Glomerular visceral epithelial cell (primary cell): ENCODE measurements around the gene EFNA3.

Source experiments
- DNase-seq: peaks from one replicate; pipeline ENCODE4 v3.0.0-alpha.2; 2016; ENCODE audit errors: extremely low spot score

Gene EFNA3

DNA sequence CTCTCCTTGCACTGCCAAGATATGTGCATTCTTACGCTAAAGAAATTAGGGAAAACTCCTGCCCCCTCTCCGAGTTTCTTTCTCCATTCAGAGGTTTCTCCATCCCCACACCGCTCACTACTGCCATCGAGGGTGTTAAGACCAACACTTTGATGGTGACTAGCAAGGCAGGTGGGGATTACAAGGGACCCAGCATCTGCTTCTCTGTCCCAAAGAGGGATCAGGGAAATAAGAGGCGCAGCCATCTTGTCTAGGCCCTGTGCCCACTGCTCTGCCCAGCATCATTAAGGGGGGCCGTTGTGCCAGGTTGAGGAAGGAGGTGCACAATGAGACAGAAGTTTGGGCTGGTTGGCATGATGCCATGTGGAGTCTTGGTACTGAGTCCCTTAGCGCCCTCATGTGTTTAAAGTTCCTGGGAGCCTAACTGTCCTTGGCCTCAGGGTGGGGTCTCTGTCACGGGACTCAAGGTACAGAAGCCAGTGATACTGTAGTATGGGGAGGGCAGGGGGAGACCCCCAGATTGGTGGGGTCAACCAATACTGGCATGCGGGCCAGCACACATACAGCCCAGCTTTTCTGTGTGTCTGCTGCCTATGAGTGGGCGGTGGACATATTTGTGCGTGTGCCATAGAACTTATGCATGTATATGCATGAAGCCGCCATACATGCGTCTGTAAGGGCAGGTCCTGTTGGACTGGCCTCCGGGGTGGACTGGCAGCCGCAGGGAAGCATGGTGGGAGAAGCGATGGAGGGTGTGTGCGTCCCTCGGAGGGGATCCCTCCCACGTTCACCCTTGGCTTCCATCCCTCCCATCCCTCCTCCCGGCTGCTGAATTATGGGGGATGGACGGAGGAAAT is 5.5 kb downstream of the EFNA3 start:
- no peak for DNase-seq

DNA sequence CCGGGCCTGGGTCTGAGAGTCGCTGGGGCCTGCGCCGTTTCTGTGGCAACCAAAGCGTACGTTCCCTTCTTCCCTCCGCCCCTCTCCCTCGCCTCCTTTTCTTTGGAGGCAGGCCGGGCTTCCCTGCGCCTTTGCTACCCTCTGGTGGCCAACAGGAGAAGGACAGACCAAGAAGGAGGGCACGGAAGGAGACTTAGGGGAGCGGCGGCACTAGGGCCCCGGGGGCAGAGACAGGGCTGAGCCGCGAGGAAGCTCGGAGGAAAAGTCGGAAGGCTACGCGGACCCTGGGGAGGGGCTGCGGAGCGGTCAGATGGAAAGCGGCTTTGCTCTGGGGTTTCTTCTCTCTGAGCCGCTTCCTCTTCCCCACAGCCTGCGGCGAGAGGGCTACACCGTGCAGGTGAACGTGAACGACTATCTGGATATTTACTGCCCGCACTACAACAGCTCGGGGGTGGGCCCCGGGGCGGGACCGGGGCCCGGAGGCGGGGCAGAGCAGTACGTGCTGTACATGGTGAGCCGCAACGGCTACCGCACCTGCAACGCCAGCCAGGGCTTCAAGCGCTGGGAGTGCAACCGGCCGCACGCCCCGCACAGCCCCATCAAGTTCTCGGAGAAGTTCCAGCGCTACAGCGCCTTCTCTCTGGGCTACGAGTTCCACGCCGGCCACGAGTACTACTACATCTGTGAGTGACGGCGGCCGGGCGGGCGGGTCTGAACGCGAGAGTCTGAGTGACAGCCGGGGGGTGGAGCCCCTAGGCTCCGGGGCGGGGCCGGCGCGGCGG is 6.3 kb downstream of the EFNA3 start:
- peak; percentile 95 for DNase-seq

DNA sequence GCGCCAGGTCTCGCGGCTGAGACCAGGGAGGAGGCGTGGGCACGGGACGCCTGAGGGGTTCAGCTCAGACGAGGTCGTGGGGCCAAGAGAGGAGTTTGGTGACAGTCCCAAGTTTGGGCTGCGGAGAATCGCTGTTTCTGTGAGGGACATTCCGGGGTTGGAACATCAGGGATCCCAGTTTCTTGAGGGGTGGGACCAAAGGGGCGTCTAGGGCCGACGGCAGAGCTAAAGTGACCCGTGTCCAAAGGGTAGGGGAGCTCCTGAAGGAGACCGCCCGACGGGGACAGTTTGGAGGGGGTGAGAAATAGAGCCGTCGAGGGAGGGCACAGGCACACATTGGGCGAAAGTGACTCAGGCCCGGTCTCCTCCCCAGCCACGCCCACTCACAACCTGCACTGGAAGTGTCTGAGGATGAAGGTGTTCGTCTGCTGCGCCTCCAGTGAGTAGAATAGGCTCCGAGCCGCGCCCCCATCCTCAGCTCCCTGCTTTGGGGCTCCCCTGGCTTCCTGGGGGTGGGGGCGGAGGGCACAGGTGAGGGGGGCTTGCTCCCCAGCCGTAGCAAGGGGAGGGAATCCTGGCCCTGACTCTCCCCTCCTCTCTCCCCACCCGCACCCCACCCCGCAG is 7.0 kb downstream of the EFNA3 start:
- peak; percentile 56 for DNase-seq

DNA sequence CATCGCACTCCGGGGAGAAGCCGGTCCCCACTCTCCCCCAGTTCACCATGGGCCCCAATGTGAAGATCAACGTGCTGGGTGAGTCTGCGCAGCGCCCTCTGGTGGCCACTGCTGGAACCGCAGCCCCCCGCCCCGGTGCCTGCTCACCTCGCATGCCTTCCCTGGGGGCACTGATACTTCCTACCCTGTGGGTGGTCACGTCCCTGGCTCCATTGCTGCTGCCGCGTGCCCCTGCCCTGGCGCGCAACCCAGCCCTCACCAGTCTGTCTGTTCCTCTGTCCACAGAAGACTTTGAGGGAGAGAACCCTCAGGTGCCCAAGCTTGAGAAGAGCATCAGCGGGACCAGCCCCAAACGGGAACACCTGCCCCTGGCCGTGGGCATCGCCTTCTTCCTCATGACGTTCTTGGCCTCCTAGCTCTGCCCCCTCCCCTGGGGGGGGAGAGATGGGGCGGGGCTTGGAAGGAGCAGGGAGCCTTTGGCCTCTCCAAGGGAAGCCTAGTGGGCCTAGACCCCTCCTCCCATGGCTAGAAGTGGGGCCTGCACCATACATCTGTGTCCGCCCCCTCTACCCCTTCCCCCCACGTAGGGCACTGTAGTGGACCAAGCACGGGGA is 7.6 kb downstream of the EFNA3 start:
- DNase-seq = peak; percentile 71

DNA sequence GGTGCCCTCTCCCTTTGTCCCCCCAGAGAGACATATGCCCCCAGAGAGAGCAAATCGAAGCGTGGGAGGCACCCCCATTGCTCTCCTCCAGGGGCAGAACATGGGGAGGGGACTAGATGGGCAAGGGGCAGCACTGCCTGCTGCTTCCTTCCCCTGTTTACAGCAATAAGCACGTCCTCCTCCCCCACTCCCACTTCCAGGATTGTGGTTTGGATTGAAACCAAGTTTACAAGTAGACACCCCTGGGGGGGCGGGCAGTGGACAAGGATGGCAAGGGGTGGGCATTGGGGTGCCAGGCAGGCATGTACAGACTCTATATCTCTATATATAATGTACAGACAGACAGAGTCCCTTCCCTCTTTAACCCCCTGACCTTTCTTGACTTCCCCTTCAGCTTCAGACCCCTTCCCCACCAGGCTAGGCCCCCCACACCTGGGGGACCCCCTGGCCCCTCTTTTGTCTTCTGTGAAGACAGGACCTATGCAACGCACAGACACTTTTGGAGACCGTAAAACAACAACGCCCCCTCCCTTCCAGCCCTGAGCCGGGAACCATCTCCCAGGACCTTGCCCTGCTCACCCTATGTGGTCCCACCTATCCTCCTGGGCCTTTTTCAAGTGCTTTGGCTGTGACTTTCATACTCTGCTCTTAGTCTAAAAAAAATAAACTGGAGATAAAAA is 8.4 kb downstream of the EFNA3 start:
- no peak for DNase-seq

DNA sequence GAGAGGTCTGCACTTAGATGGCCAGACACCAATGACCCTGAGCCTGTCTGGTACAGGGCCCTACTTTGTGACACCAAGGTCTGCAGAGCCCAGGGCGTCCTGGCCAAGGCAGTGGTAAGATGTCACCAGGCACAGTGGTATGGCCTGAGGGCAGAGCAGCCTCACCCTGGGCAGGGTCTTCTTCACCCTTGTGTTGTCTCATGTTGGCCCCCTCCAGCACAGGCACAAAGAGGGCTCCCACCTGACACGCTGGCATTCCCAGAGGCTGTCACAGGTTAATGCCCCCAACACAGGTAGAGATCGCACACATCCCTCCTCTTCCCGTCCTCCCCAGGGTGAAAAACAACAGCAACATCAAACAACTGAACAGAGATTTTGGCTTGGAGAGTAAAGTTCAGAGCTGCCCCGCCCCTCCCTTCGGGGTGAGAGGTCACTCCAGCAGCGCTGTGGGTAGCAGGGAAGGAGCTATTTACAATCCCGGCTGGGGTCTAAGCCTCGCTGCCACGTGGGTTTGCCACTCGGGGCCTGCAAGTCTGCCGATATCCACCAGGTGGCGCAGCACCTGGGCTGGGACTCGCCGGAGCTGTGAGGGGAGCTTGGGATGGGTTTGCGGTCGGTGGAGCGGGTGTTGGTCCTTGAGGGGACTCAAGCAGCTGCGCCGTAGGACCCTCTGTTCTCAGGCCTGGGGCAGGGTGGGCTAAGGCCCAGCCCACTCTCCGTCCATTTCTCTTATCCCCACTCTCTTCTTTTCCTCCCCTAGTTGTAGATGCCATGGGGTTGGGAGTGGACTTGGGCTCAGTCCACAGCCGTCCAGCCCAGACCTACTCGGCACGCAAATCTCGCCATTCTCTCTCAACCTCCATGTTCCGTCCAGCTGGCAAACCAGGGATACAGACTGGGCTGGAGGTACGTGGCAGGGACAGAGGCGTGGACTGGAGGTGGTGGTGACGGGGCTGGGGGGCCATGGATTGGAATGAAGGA is 12.7 kb downstream of the EFNA3 start:
- DNase-seq = peak; percentile 73

DNA sequence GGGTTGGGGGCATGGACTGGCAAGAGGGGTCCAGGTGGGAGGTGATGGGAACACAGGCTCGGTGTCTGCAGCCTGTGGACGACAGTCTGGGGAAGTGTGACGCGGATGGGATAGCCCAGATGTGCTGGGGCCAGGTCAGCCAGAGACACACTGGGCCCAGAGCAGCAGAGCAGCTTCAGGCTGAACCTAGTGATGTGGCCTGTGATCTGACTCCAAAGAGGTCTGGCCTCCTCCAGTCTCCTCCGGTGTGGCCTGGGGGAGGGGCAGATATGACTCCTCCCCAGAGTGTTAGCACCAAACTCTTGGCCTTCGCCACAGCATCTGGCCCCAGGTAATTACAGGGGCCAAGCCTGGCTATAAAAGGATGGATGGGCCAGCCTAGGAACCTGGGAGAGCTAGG is 13.5 kb downstream of the EFNA3 start:
- DNase-seq = no peak

DNA sequence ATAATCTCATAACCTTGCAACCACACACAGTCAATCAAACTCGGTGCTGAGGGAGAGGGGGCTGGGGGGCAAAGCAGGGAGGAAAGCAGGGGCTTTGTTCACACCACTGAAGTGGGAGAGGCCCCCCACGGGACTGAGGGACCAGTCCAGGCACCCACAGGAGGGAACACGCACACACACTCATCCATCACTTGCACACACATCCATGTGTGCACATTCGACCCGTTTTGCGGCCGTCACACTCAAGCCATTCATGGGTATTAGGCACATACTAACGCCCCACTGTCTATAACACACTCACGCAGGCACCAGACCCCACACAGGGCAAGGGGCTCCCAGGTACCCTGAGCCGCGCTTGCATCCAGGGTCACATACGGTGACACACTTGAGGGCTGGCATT is 14.0 kb downstream of the EFNA3 start:
- no peak for DNase-seq

DNA sequence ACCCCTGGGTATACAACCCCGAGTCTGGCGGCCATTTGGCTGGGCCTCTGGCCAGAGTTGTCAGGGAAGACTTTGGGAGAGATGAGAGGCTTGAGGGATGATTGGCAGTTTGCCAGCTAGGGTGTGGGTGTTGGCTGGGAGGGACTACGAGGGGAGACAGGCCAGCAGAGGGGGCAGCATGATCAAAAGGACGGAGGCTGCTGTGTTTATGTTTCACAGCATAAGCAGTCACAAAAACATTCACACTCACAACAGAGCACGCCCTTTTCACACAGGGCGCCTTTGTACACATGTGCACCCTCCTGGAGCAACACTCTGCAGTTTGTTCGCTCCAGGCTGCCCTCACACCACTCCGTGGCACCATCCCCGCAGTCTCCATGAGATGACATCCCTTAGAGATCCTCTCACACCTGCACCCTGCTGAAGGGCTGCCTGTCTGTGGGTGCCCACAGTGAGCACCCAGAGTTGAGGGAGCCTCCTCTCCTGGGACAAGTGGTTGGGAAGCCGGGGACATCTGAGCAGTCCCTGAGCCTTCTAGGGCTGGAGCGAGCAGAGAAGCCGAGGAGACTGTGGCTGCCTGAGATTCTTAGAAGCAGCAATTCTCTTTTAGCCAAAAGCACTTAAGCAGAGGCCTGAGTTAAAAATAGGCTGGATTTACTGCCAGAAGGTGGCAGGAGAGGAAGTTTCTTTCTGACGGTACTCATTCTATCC is 15.4 kb downstream of the EFNA3 start:
- peak; percentile 39 for DNase-seq

DNA sequence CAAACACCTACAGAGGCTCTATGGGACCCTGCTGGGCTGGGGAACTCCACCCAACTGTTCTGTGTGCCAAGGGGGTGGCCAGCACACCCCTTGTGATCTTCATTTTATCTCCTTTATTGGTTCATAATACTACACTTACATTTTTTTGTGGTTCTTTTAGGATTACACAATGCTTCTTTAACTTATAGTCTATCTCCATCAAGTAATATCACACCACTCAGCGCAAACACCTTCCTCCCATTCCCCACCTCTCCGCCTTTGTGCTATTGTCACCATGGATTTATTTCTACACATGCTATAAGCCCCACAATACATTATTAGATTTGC is 15.9 kb downstream of the EFNA3 start:
- no peak for DNase-seq

DNA sequence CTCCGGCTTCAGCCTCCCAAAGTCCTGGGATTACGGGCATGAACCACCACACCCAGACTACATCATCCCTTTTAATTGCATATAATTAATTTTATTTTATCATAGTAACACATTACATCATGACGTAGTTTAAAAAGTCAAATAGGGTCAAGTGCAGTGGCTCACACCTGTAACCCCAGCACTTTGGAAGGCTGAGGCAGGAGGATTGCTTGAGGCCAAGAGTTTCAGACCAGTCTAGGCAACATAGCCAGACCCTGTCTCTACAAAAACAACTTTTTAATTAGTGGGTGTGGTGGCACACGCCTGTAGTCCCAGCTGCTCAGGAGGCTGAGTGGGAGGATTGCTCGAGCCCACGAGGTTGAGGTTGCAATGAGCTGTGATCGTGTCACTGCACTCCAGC is 20.7 kb downstream of the EFNA3 start:
- no peak for DNase-seq

DNA sequence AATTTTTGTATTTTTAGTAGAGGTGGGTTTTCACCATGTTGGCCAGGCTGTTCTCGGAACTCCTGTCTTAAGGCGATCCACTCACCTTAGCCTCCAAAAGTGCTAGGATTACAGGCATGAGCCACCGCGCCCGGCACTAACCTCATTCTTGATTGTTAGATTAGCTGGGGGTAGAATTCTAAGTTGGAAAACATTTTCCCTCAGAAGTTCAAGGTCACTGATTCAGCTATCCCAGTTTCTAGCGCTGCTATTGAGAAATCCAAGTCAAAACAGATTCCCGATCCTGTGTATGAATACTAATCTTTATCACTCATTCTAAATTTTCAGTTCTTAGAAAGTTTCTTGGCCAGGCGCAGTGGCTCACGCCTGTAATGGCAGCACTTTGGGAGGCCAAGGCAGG is 24.7 kb downstream of the EFNA3 start:
- no peak for DNase-seq

DNA sequence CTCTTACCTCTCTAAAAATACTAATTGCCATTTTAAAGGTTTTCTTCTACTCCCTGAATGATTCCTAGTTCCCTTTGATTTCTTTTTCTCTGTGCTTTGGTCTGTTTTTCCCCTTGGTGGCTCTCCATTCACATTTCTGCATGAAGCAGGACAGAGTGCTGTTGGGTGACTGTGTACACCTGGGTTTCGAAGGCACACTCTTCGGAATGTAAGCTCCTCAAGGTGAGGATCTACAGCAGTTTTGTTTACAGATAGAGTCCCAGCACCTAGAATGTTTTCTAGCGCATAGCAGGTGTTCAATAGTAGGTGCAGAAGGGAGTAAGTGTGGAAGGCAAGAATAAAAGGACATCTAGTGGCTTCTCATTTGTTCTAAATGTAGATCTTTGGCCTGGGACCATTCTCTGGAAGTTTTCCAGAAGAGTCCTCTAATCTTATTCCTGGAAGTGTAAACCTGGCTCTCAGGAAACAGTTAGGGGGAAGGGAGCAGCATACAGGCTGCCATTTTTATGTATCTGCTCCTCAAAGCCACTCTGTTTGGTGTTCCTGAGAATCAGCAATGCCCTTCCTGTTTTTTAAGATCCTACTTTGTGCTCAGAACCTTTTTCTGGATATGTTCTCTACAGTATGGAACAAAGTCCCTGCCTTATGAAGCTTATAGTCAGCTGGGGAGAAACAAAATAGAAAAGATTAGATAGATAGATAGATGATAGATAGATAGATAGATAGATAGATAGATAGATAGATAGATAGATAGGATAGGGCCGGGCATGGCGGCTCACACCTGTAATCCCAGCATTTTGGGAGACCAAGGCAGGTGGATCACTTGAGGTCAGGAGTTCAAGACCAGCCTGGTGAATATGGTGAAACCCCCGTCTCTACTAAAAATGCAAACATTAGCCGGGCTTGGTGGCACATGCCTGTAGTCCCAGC is 26.2 kb downstream of the EFNA3 start:
- DNase-seq = no peak

DNA sequence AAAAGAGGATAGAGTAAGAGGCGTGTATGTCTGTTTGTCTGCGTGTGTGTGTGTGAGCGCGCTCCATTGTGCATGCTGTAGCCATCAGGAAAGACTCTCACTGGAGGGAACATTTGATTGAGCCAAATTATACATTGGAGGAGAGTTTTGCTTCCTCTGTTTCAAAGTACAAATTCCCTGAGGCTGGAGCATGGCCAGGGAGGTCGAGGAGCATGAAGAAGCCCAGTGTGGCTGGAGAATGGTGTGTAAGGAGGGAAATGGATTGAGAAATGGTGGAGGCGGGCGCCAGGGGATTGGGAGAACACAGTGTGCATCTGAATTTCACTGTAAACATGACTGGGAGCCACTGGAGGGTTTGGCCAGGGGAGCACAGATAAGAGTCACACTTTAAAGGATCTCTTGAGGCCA is 27.0 kb downstream of the EFNA3 start:
- DNase-seq = no peak

DNA sequence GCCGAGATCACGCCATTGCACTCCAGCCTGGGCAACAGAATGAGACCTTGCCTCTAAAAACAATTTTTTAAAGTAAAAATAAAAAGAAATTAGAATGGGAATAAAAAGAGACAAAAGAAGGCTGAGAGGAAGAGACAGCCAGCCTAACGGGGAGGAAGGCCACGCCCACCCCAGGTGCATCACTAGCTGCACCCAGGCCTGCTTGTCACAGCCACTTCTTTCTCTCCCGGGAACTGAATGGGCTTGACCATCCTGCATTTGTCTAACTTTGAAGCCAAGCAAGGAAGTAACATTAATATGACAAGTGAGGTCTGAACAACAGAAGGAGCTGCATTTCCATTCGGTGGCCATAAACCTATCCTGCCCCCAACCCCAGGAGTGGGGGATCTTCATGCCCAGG is 28.2 kb downstream of the EFNA3 start:
- DNase-seq = no peak

DNA sequence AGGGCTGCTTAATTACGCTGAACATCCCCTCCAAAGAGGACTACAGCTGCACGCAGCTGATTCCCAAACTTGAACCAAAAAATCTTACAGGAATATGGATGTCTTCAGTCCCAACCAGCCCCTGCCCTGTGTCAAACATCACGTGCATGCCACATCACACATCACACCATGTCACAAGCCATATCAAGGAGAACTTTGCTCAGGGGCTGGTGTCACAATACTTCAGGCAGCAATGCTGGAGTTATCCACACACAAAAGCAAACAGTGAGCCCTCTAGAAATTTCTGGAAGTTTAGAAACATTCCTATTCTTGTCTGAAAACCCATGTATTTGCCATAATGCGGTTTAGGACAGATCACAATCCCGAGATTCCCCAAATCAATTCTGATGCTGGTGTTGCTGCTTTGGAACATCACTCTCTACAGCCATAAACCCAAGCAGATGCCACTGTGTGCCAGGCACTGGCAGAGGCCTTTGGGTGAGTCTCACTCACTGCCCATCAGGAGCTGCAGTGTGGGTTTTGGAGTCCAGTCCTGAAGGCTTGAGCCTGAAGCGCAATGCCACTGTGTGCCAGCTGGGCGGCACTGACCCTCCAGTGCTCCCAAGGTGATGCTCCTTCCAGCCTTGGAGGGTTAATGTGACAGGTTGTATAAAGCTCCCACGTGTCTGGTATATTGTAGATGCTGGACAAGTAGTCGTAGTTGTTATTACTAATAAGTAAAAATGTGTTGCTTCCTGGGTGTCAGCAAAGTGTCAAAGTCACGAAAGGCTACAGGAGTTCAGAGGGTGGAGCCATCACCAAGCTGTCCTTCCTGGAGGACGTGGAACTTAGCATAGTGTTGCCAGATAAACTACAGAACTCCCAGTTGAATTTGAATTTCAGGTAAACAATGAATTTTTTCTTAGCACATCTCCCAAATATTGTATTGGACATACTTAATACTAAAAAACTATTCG is 28.9 kb downstream of the EFNA3 start:
- no peak for DNase-seq

DNA sequence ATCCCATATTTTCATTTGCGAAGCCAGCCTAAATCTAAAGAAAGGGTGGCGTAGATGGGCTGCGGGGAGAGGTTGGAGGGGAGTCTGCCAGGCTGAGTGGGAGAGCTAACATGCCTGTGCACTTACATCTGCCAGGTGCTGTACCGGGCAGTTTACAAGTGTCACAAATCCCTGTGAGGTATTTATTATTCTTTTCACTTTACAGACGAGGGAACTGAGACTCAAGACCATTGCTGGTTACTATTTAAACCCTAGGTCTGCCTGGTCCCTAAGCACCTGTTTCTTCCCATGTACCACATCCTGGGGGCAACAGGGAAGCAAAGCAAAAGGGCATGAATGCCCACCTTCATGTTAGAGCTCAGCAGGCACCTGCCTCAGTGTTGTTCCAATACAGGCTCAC is 29.7 kb downstream of the EFNA3 start:
- DNase-seq = no peak

DNA sequence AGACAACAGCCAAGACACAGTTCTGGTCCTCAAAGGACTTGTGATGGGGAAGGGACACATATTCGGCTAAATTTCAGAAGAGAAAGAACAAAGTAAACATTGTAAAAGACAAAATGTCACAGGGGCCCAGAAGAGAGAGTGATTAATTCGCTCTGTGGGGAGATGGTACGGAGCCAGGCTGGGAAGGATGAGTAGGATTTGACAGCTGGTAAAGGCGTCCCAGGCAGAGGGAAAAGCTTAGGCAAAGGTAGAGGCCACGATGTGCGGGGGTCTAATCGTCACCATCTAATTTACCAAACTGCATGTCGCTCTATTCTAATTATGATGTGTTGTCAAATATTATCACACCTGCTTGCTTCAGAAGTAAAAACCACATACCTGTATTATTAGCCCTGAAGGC is 31.7 kb downstream of the EFNA3 start:
- DNase-seq = no peak
